Calu3 (cell line): Measurements from ENCODE around the gene CRACR2A. TPM values are rescaled to one million over a fixed set of nuclear protein-coding genes. Genes with fewer than 3 reads are reported as not detected.

Experiments
- BruUV-seq: library from RNA; stranded (reverse); fragments of 400-500 nt; replicated peaks from 2 replicates; lab custom pipeline; 2021; lab: Mats Ljungman, UMichigan
- CTCF ChIA-PET: fragments of 300-600 bp; sonication (Branson Sonifier 250); formaldehyde crosslinking; loops from one replicate; lab custom pipeline; 2022; ENCODE audit warnings: antibody characterized with exemption; lab: Charles Lee
- DNase-seq: peaks from one replicate; pipeline ENCODE4 v3.0.0; 2022
- H3K27ac Mint-ChIP-seq: one replicate; pipeline ENCODE4 v1.8.0; 2022; ENCODE audit warnings: mixed read lengths; ENCODE audit not compliant: unreplicated experiment
- H3K27me3 Mint-ChIP-seq: one replicate; pipeline ENCODE4 v1.8.0; 2022; ENCODE audit warnings: mixed read lengths; ENCODE audit not compliant: unreplicated experiment
- H3K36me3 Mint-ChIP-seq: one replicate; pipeline ENCODE4 v1.8.0; 2022; ENCODE audit warnings: mild to moderate bottlenecking, moderate library complexity, mixed read lengths; ENCODE audit not compliant: insufficient read depth, unreplicated experiment
- H3K4me1 Mint-ChIP-seq: one replicate; pipeline ENCODE4 v1.8.0; 2022; ENCODE audit warnings: mild to moderate bottlenecking, low read depth, mixed read lengths; ENCODE audit not compliant: unreplicated experiment
- H3K4me3 Mint-ChIP-seq: one replicate; pipeline ENCODE4 v1.8.0; 2022; ENCODE audit warnings: mild to moderate bottlenecking, low read depth, moderate library complexity, mixed read lengths; ENCODE audit not compliant: unreplicated experiment
- H3K9me3 Mint-ChIP-seq: one replicate; pipeline ENCODE4 v1.8.0; 2022; ENCODE audit warnings: low read depth, mixed read lengths; ENCODE audit not compliant: unreplicated experiment
- CTCF ChIP-seq: fragments of 200-600 bp; IDR thresholded peaks from one replicate; pipeline ENCODE4 v1.8.0; 2022; ENCODE audit warnings: antibody characterized with exemption; ENCODE audit not compliant: unreplicated experiment
- intact Hi-C: fragments of 100-400 bp; cut with micrococcal nuclease; formaldehyde crosslinking; loops from one replicate; pipeline ENCODE4 v1.10.0; 2022; ENCODE audit not compliant: unreplicated experiment
- total RNA-seq: library from RNA; stranded (reverse); gene quantifications from 2 replicates; pipeline ENCODE4 v1.2.3, GENCODE V29; 2022

Gene CRACR2A
- total RNA-seq, 1 experiment from 2014 or later = 9.5 TPM

GRCh38 chr12:3715999-3716398 lies 36.9 kb downstream of the CRACR2A start:
- no peaks in the 10 kb centered on the region for H3K9me3 Mint-ChIP-seq
- no peak overlapping the region for H3K27ac Mint-ChIP-seq
- no peaks in the 10 kb centered on the region for H3K4me1 Mint-ChIP-seq
- no peaks in the 10 kb centered on the region for H3K36me3 Mint-ChIP-seq
- no peak for TF ChIP-seq CTCF
- intact Hi-C loops = no loop called here
- CTCF ChIA-PET = no interaction called here
- no TSS peak for BruUV-seq
- no peak overlapping the region for H3K4me3 Mint-ChIP-seq
- peaks cover 11% of the 10 kb centered on the region for H3K27me3 Mint-ChIP-seq
- DNase-seq = no peak

- H3K27ac Mint-ChIP-seq = no peak overlapping the region
- no peak for DNase-seq
- no peak for TF ChIP-seq CTCF
- CTCF ChIA-PET = no interaction called here
- intact Hi-C loops = no loop called here
- no peaks in the 10 kb centered on the region for H3K9me3 Mint-ChIP-seq
- H3K4me1 Mint-ChIP-seq = no peaks in the 10 kb centered on the region
- no peak overlapping the region for H3K4me3 Mint-ChIP-seq
- BruUV-seq = no TSS peak
- no peaks in the 10 kb centered on the region for H3K27me3 Mint-ChIP-seq
- H3K36me3 Mint-ChIP-seq = no peaks in the 10 kb centered on the region
Measured at GRCh38 chr12:3713947-3714346, 39.0 kb downstream of the CRACR2A start.

GRCh38 chr12:3713483-3713882 lies 39.4 kb downstream of the CRACR2A start:
- intact Hi-C loops = no loop called here
- Mint-ChIP-seq H3K4me1 (no peaks in the 10 kb centered on the region), H3K4me3 (no peak overlapping the region), H3K9me3 (no peaks in the 10 kb centered on the region), H3K27ac (no peak overlapping the region), H3K36me3 (no peaks in the 10 kb centered on the region), H3K27me3 (no peaks in the 10 kb centered on the region)
- BruUV-seq = no TSS peak
- no peak for DNase-seq
- CTCF ChIA-PET = no interaction called here
- no peak for TF ChIP-seq CTCF

- BruUV-seq = no TSS peak
- DNase-seq = no peak
- H3K27me3 Mint-ChIP-seq = no peaks in the 10 kb centered on the region
- no peak for TF ChIP-seq CTCF
- no peaks in the 10 kb centered on the region for H3K9me3 Mint-ChIP-seq
- H3K4me1 Mint-ChIP-seq = no peaks in the 10 kb centered on the region
- intact Hi-C loops = no loop called here
- CTCF ChIA-PET = no interaction called here
- H3K4me3 Mint-ChIP-seq = no peak overlapping the region
- H3K36me3 Mint-ChIP-seq = no peaks in the 10 kb centered on the region
- H3K27ac Mint-ChIP-seq = no peak overlapping the region
Measured at GRCh38 chr12:3712209-3712992, 40.5 kb downstream of the CRACR2A start.
